K562 (cell line): ENCODE data around the gene ZMYND19. TPM values are rescaled to one million over a fixed set of nuclear protein-coding genes. Genes with fewer than 3 reads are reported as not detected.

Experiments used
- ATAC-seq: fragments of 200-7000 bp; cut with Tn5 transposase; 3 replicates; pipeline ENCODE4 v1.9.1; 2020; ENCODE audit warnings: moderate library complexity
- BruUV-seq: library from RNA; stranded (reverse); fragments of 400-500 nt; replicated peaks from 2 replicates; lab custom pipeline; 2021; lab: Mats Ljungman, UMichigan
- CTCF ChIA-PET: fragments of 300-600 bp; formaldehyde crosslinking; extraction: SDS; loops from one replicate; lab custom pipeline; 2021; ENCODE audit warnings: low intra/inter-chr PET ratio; lab: Yijun Ruan, JAX
- POLR2A ChIA-PET: fragments of 300-600, 350-650 bp; sonication (Branson Sonifier 250); formaldehyde crosslinking; extraction: SDS; loops from one replicate; lab custom pipeline; 2021; ENCODE audit warnings: antibody characterized with exemption, inconsistent platforms; lab: Yijun Ruan, JAX
- DNase-seq, 4 experiments: peaks; one replicate each; pipeline versions ENCODE4 v3.0.0 to v3.0.0-alpha.2; 2011 to 2018; ENCODE audit warnings: low spot score in 3 of 4, mixed read lengths in 3 of 4; ENCODE audit errors: extremely low read depth in 1 of 4
- FAIRE-seq: peaks from 2 replicates; lab custom pipeline; 2011; peaks lifted over from hg19 to GRCh38; lab: Jason Lieb, UNC
- H2AFZ ChIP-seq: 2 replicates; pipeline ENCODE4 v1.6.0; 2011; ENCODE audit warnings: low read depth, low read length, control low read depth, inconsistent platforms
- H3K27ac ChIP-seq: fragments of 200-600 bp; 3 replicates; pipeline ENCODE4 v1.8.0; 2011; ENCODE audit warnings: low read depth, mild to moderate bottlenecking, control low read depth, inconsistent platforms, low read length, moderate library complexity, mixed read lengths; ENCODE audit errors: extremely low read depth
- H3K27me3 ChIP-seq, 2 experiments: fragments of 300-600 bp in 1 of 2; 2 replicates in 1 of 2; 3 replicates in 1 of 2; pipeline versions ENCODE4 v1.6.0 to v1.8.0; 2011; ENCODE audit warnings: inconsistent platforms in 2 of 2, low read length in 2 of 2, mild to moderate bottlenecking in 1 of 2, mixed read lengths in 1 of 2, moderate library complexity in 1 of 2; ENCODE audit not compliant: control insufficient read depth in 2 of 2, insufficient read depth in 2 of 2
- H3K36me3 ChIP-seq: fragments of 300-600 bp; 3 replicates; pipeline ENCODE4 v1.8.0; 2011; ENCODE audit warnings: mild to moderate bottlenecking, low read length, inconsistent platforms; ENCODE audit not compliant: control insufficient read depth, insufficient read depth
- H3K4me1 ChIP-seq, 2 experiments: fragments of 200-600 bp in 1 of 2; replicated peaks in 1 of 2; 2 replicates in 1 of 2; 3 replicates in 1 of 2; pipeline versions ENCODE4 v1.5.1 to v1.8.0; 2011; ENCODE audit warnings: inconsistent platforms in 2 of 2, low read length in 2 of 2, mild to moderate bottlenecking in 1 of 2, mixed read lengths in 1 of 2, moderate library complexity in 1 of 2; ENCODE audit not compliant: control insufficient read depth in 2 of 2, insufficient read depth in 2 of 2
- H3K4me2 ChIP-seq: 2 replicates; pipeline ENCODE4 v1.6.1; 2011; ENCODE audit warnings: low read length, control low read depth, inconsistent platforms, mixed read lengths; ENCODE audit not compliant: insufficient read depth
- H3K4me3 ChIP-seq: fragments of 200-600 bp; sonication (generic), shearing (Covaris generic); 2 replicates; pipeline ENCODE4 v1.5.1; 2016; ENCODE audit warnings: control low read depth, inconsistent platforms
- H3K79me2 ChIP-seq: fragments of 200-600 bp; 3 replicates; pipeline ENCODE4 v1.8.0; 2011; ENCODE audit warnings: low read length, inconsistent platforms; ENCODE audit not compliant: control insufficient read depth, insufficient read depth
- H3K9ac ChIP-seq, 2 experiments: 2 replicates each; pipeline versions ENCODE4 v1.6.0 to v1.6.1; 2011; ENCODE audit warnings: low read depth in 2 of 2, low read length in 2 of 2, control low read depth in 1 of 2, inconsistent platforms in 1 of 2, mild to moderate bottlenecking in 1 of 2, mixed read lengths in 1 of 2; ENCODE audit not compliant: insufficient read depth in 1 of 2
- H3K9me1 ChIP-seq: one replicate; pipeline ENCODE4 v1.6.0; 2011; ENCODE audit warnings: inconsistent platforms, mild to moderate bottlenecking, low read length, moderate library complexity; ENCODE audit not compliant: control insufficient read depth, insufficient read depth
- H3K9me3 ChIP-seq: replicated peaks from 2 replicates; pipeline ENCODE4 v1.5.1; 2011; ENCODE audit warnings: low read depth, low read length, inconsistent platforms; ENCODE audit not compliant: control insufficient read depth, insufficient read depth
- H4K20me1 ChIP-seq: replicated peaks from 2 replicates; pipeline ENCODE4 v1.6.1; 2011; ENCODE audit warnings: low read length, inconsistent platforms, mixed read lengths; ENCODE audit not compliant: control insufficient read depth, insufficient read depth
- HDAC6 ChIP-seq: IDR thresholded peaks from 2 replicates; pipeline ENCODE4 v1.6.1; 2012; ENCODE audit warnings: low read depth, mild to moderate bottlenecking, control low read depth, inconsistent platforms, low read length, moderate library complexity
- HMGN3 ChIP-seq: IDR thresholded peaks from 2 replicates; pipeline ENCODE4 v1.6.1; 2011; ENCODE audit warnings: borderline replicate concordance, low read depth, mild to moderate bottlenecking, mixed read lengths, low read length; ENCODE audit not compliant: insufficient read length; ENCODE audit errors: extremely low read depth
- KAT8 ChIP-seq: fragments of 450-650 bp; IDR thresholded peaks from 2 replicates; pipeline ENCODE4 v1.6.1; 2016; ENCODE audit warnings: low read depth, mild to moderate bottlenecking
- MYC ChIP-seq, 2 experiments: fragments of 250-450 bp in 1 of 2; sonication (Bioruptor Pico) in 1 of 2; IDR thresholded peaks; 2 replicates each; pipeline versions ENCODE4 v1.5.1 to v1.6.1; 2012 to 2021; ENCODE audit warnings: low read depth in 2 of 2, borderline replicate concordance in 1 of 2, improper control_type of control experiment in 1 of 2, low read length in 1 of 2, mild to moderate bottlenecking in 1 of 2, moderate library complexity in 1 of 2
- NCOA6 ChIP-seq: fragments of 450-650 bp; IDR thresholded peaks from 2 replicates; pipeline ENCODE4 v1.6.1; 2017; ENCODE audit warnings: mild to moderate bottlenecking
- PHTF2 ChIP-seq: fragments of 250-450 bp; sonication (Bioruptor Pico); IDR thresholded peaks from 2 replicates; pipeline ENCODE4 v1.5.0; 2021; ENCODE audit warnings: mild to moderate bottlenecking
- PRMT5 ChIP-seq: sonication (generic); formaldehyde crosslinking; IDR thresholded peaks from 2 replicates; pipeline ENCODE4 v1.5.0; 2020; ENCODE audit warnings: missing genetic modification reagents
- SAP30 ChIP-seq: fragments of 200-600 bp; sonication (generic); IDR thresholded peaks from 2 replicates; pipeline ENCODE4 v1.6.1; 2012; ENCODE audit warnings: borderline replicate concordance, low read depth, mild to moderate bottlenecking, moderate library complexity, low read length, control low read depth, inconsistent platforms; ENCODE audit not compliant: insufficient read depth, poor library complexity, severe bottlenecking
- ZKSCAN8 ChIP-seq: fragments of 200-800 bp; sonication (Bioruptor generic); IDR thresholded peaks from 2 replicates; pipeline ENCODE4 v1.6.1; 2016; ENCODE audit warnings: missing genetic modification characterization, missing compliant biosample characterization
- WGBS: fragments of 100-300 bp; shearing (Covaris generic); methylation state at CpG from one replicate; pipeline ENCODE4 v1.1.6; 2016; ENCODE audit warnings: low coverage, mixed read lengths; ENCODE audit not compliant: insufficient coverage; ENCODE audit errors: missing lambda C conversion rate; 5-methylcytosine and 5-hydroxymethylcytosine counted together
- in situ Hi-C: fragments of 300-500 bp; cut with MboI; formaldehyde crosslinking; loops from 4 replicates; pipeline ENCODE4 v1.15.0; 2018; ENCODE audit warnings: inconsistent platforms, mixed read lengths
- intact Hi-C: fragments of 100-400 bp; cut with micrococcal nuclease; formaldehyde crosslinking; loops from 2 replicates; pipeline ENCODE4 v1.14.2; 2022
- polyA plus RNA-seq, 8 experiments: library from polyadenylated mRNA; depleted of rRNA in 4 of 8; stranded (reverse) in 5 of 8; unstranded in 3 of 8; fragments of >200 nt; fragmentation: Nextera tagmentation in 2 of 8; fragmentation: Illumina TruSeq in 1 of 8; extraction: Ambion mirVana in 2 of 8; extraction: Trizol in 1 of 8; gene quantifications; 2 replicates each; pipeline versions ENCODE4 v1.2.1 to v1.2.3, GENCODE V29; 2011 to 2014; ENCODE audit warnings: inconsistent platforms in 1 of 8, missing spikeins in 1 of 8
- total RNA-seq, 7 experiments: library from RNA; depleted of rRNA in 6 of 7; stranded (reverse); fragments of >200 nt in 6 of 7; fragmentation: Illumina TruSeq in 2 of 7; extraction: Trizol in 2 of 7; gene quantifications; 2 replicates each; pipeline versions ENCODE4 v1.2.1 to v1.2.3, GENCODE V29; 2011 to 2021; ENCODE audit warnings: low replicate concordance in 1 of 7
- TF ChIP-seq, protein P1 (sequence below): sonication (generic); formaldehyde crosslinking; IDR thresholded peaks from 2 replicates; pipeline ENCODE4 v1.8.1; 2023; ENCODE audit warnings: missing genetic modification reagents, mild to moderate bottlenecking, borderline replicate concordance
- TF ChIP-seq, protein P2 (sequence below): fragments of 450-650 bp; formaldehyde crosslinking; IDR thresholded peaks from 2 replicates; pipeline ENCODE4 v1.4.0; 2022; ENCODE audit warnings: missing genetic modification characterization
- TF ChIP-seq, protein P3 (sequence below): IDR thresholded peaks from 2 replicates; pipeline ENCODE4 v1.6.1; 2012; ENCODE audit warnings: low read depth, low read length, improper control_type of control experiment, borderline replicate concordance

ZMYND19 gene
- total and polyA plus RNA-seq, 9 of the 15 experiments (the other 6 are each of a cell fraction or from before 2014, with no cell fraction given) = 1.0 to 86.7 (median 44.0) TPM

DNA sequence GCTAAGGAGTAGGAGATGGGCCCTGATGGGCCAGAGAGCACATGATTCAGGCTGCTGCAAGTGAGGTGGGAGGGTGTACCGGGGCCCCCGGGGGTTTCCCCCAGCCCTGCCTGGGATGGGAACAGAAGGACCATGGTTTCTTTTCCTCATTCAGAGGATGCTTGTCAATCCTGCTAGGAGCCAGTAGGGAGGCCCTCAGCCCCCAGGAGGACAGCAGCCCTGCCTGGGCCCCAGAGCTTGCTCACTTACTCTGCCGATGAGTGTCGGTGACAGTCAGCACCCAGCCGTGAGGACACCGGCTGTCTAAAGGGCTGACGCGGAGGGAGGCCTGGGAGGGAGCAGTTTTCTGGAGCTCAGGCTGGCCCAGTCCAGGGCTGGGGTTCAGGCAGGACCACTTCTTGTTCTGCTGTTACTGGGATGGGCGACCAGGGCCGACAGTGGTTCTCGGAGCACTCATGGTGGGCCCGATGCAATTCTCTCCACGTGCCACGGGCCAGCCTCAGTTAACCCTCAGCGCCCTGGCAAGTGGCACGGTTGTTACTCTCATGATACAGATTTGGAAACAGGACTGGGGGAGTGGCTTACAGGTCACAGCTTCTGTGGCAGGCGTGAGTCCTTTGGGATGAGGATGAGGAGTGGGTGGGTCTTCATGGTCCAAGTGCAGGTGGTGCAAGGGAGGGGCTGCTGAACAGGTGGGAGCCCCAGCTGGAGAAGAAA, 17.0 kb upstream of the ZMYND19 start:
- no peak for ATAC-seq
- H3K4me3 ChIP-seq = no peak overlapping the region
- peaks cover 7% of the 10 kb centered on the region; the same call in 1 of the 2 replicates for H4K20me1 ChIP-seq
- peak overlapping the region in 1 of 2 experiments; percentile 96; a peak in 2 of 4 replicates for H3K9ac ChIP-seq
- H3K27ac ChIP-seq = no peak overlapping the region
- ChIA-PET POLR2A (interaction anchor here (1.1 to 1.3 kb wide), 3 partner anchors 12 to 19 kb away, joined by 4 to 11 read pairs (median 4); partner anchors contain the start of gene EHMT1), CTCF (no interaction called here)
- TSS peak; percentile 40 for BruUV-seq
- in situ Hi-C loops = no loop called here
- H3K9me1 ChIP-seq = peaks cover 3% of the 10 kb centered on the region
- H3K9me3 ChIP-seq = no peaks in the 10 kb centered on the region
- H3K79me2 ChIP-seq = peaks cover 20% of the 10 kb centered on the region
- no peak for DNase-seq
- intact Hi-C loops = no loop called here
- peaks cover 30 to 54% of the 10 kb centered on the region in 2 experiments; a peak in 4 of 5 replicates for H3K4me1 ChIP-seq
- WGBS = 71% methylated on average over 17 of the region's 17 CpGs
- H3K27me3 ChIP-seq = no peaks in the 10 kb centered on the region
- H3K36me3 ChIP-seq = no peaks in the 10 kb centered on the region
- H3K4me2 ChIP-seq = peak overlapping the region; percentile 71
- no peak for FAIRE-seq
- H2AFZ ChIP-seq = no peak overlapping the region
- TF ChIP-seq KAT8 = no peak
- TF ChIP-seq SAP30 = no peak
- no peak for TF ChIP-seq ZKSCAN8 (CRISPR knock-in tag)
- TF ChIP-seq NCOA6 = no peak
- TF ChIP-seq, protein P1, sequence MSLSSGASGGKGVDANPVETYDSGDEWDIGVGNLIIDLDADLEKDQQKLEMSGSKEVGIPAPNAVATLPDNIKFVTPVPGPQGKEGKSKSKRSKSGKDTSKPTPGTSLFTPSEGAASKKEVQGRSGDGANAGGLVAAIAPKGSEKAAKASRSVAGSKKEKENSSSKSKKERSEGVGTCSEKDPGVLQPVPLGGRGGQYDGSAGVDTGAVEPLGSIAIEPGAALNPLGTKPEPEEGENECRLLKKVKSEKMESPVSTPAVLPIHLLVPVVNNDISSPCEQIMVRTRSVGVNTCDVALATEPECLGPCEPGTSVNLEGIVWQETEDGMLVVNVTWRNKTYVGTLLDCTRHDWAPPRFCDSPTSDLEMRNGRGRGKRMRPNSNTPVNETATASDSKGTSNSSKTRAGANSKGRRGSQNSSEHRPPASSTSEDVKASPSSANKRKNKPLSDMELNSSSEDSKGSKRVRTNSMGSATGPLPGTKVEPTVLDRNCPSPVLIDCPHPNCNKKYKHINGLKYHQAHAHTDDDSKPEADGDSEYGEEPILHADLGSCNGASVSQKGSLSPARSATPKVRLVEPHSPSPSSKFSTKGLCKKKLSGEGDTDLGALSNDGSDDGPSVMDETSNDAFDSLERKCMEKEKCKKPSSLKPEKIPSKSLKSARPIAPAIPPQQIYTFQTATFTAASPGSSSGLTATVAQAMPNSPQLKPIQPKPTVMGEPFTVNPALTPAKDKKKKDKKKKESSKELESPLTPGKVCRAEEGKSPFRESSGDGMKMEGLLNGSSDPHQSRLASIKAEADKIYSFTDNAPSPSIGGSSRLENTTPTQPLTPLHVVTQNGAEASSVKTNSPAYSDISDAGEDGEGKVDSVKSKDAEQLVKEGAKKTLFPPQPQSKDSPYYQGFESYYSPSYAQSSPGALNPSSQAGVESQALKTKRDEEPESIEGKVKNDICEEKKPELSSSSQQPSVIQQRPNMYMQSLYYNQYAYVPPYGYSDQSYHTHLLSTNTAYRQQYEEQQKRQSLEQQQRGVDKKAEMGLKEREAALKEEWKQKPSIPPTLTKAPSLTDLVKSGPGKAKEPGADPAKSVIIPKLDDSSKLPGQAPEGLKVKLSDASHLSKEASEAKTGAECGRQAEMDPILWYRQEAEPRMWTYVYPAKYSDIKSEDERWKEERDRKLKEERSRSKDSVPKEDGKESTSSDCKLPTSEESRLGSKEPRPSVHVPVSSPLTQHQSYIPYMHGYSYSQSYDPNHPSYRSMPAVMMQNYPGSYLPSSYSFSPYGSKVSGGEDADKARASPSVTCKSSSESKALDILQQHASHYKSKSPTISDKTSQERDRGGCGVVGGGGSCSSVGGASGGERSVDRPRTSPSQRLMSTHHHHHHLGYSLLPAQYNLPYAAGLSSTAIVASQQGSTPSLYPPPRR (CRISPR knock-in tag) = no peak
- no peak for TF ChIP-seq HDAC6
- no peak for TF ChIP-seq PRMT5
- TF ChIP-seq MYC (IDR thresholded peaks at IDR 0.05; ENCODE audit: low read depth, low read length) = no peak
- TF ChIP-seq MYC (CRISPR knock-in tag; IDR thresholded peaks at IDR 0.05; ENCODE audit: borderline replicate concordance, low read depth) = no peak
- TF ChIP-seq, protein P2, sequence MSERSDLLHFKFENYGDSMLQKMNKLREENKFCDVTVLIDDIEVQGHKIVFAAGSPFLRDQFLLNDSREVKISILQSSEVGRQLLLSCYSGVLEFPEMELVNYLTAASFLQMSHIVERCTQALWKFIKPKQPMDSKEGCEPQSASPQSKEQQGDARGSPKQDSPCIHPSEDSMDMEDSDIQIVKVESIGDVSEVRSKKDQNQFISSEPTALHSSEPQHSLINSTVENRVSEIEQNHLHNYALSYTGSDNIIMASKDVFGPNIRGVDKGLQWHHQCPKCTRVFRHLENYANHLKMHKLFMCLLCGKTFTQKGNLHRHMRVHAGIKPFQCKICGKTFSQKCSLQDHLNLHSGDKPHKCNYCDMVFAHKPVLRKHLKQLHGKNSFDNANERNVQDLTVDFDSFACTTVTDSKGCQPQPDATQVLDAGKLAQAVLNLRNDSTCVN (CRISPR knock-in tag) = no peak
- TF ChIP-seq, protein P3, sequence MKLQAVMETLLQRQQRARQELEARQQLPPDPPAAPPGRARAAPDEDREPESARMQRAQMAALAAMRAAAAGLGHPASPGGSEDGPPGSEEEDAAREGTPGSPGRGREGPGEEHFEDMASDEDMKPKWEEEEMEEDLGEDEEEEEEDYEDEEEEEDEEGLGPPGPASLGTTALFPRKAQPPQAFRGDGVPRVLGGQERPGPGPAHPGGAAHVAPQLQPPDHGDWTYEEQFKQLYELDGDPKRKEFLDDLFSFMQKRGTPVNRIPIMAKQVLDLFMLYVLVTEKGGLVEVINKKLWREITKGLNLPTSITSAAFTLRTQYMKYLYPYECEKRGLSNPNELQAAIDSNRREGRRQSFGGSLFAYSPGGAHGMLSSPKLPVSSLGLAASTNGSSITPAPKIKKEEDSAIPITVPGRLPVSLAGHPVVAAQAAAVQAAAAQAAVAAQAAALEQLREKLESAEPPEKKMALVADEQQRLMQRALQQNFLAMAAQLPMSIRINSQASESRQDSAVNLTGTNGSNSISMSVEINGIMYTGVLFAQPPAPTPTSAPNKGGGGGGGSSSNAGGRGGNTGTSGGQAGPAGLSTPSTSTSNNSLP = no peak
- no peak for TF ChIP-seq HMGN3
- no peak for TF ChIP-seq PHTF2 (CRISPR knock-in tag)
